Ammon's horn (tissue), 1 donor: ENCODE data around the gene PLCL2.
"Not testable (repeated sequence)": the region's sequence is repeated elsewhere in the genome, so short reads cannot be mapped to it uniquely, and the experiment has no call there.

Experiments
- DNase-seq: peaks from one replicate; pipeline ENCODE4 v3.0.0-alpha.2; 2016; ENCODE audit warnings: low spot score

PLCL2 gene

DNA sequence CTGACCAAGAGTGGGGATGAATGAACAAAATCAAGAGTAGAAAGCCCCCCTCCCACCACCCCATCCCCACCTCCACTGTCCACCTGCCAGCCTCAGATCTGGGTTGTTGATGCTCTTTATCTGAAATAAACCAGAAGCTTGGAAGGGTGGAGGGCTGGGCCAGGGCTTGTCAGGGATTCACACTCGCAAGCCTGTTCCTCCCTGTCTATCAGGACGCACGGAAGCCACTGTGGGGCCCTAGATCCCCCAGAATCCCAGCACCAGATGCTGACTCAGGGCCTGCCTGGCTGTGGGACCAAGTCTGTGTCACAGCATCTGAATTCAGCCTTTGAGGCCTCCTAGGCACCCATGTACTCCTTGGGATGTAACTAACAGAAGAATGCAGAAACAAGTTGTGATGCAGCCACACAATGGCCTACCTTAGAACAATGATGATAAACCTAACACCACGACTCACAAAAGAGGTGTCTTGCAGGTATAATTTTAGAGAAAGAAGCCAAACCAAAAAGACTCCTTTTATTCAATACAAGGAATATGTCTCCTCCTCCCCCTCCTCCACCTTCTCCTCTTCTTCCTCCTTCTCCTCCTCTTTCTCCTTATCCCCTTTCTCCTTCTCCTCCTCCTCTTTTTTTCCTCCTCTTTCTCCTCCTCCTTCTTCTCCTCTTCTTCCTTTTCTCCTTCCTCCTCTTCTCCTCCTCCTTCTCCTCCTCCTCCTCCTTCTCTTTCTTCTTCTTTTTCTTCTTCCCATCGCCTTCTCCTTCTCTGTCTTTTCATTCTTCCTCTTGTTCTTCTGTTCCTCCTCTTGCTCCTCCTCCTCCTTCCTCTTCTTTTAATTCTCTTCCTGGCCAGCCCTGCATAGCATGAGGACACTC is 234.7 kb downstream of the PLCL2 start:
- no peak for DNase-seq

DNA sequence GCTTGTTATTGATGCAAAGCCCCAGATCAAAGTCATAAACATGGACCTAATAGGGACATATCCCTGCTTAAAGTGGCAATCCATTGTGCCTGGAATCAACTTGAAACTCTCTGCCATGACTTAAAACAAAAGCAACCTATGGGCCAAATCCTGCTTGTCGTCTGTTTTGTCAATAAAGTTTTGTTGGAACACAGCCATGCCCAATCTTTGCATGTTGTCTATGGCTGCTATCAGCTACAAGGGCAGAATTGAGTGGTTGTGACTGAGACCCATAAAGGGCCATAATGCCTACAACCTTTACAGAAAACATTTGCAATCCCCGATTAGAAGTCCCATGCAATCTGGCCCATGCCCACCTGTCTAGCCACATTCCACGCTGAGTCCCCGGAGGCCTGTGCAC is 235.4 kb downstream of the PLCL2 start:
- no peak for DNase-seq

DNA sequence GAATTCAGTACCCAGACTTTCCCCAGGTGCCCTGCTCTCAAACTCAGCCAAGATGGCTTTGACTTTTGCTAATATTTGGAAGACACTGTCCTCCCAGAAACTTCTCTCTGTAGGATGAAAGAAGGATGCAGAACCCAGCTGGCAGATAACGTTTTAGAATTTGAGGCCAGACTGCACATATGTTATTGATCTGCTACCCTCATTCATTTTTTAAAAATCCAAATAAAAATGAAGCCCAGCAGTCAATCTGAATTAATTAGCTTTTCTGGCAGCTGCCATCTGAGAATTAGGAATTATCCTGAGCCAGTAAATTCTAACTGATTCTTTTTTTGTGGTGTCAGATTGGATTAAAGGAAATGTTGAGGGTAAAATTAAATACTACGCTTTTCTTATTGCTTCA is 236.6 kb downstream of the PLCL2 start:
- no peak for DNase-seq

DNA sequence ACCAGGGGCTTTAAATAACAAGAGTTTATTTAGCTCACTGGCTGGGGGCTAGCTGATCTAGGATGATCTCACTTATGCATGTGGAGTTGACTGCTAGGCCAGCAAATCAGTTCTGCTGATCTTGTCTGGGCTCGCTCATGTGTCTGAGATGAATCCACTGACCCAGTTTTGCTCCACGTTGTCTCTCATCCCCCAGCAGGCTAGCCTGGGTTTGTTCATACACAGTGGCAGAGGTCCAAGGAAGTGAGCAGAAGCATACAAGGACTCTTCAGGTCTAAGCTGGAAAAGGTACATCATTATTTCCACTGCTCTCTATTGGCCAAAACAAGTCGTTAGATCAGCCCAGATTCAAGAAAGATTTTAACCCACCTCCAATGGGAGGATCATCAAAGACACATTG is 238.0 kb downstream of the PLCL2 start:
- DNase-seq, result no peak

DNA sequence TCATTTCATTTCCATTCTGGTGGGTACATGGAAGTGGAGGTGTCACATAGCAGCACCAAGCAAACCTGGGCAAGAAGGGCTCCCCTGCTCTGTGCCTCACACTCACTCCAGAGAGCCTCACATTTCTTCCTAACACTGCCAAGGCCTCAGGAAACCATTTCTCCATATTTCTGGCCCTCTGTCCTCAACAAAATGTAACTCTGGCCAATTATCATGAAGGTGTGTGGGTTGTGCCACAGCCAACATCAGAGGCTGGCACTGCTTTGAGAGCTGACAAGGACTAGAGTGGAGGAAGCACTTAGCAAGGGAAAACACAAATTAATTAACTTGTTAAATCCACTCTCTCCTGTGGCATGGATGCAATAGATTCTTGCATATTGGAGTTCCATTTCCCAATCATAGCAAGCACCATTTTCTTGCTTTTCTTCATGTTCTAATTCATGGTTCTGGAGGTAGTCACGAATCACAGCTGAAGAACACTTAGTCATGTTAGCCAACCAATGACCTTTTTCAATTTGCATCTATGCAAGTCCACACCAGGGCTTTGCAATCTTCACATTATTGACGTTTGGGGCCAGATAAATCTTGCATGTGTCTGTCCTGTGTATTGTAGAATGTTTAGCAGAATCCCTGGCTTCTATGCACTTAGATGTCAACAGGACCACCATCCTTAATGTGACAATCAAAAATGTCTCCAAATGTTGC is 241.1 kb downstream of the PLCL2 start:
- no peak for DNase-seq

DNA sequence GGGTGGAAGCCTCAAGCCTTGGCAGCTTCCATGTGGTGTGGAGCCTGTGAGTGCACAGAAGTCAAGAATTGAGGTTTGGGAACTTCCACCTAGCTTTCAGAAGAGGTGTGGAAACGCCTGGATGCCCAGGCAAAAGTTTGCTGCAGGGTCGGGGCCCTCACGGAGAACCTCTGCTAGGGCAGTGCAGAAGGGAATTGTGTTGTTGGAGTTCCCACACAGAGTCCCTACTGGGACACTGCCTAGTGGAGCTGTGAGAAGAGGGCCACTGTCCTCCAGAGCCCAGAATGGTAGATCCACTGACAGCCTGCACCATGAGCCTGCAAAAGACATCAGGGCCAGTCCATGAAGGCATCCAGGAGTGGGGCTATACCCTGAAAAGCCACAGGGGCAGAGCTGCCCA is 243.9 kb downstream of the PLCL2 start:
- not testable (repeated sequence) for DNase-seq

DNA sequence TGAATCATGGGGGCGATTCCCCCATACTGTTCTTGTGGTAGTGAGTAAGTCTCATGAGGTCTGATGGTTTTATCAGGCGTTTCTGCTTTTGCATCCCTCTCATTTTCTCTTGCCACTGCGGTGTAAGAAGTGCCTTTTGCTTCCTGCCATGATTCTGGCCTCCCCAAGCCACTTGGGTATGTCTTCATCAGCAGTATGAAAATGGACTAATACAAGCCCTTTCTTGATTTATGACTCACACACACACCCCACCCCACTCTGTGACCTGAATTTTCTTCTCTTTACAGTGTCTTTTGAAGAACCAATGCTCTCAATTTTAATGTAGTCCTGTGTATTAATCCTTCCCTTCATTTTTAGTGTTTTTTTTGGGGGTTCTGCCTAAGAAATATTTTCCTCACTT is 244.8 kb downstream of the PLCL2 start:
- DNase-seq, result no peak

DNA sequence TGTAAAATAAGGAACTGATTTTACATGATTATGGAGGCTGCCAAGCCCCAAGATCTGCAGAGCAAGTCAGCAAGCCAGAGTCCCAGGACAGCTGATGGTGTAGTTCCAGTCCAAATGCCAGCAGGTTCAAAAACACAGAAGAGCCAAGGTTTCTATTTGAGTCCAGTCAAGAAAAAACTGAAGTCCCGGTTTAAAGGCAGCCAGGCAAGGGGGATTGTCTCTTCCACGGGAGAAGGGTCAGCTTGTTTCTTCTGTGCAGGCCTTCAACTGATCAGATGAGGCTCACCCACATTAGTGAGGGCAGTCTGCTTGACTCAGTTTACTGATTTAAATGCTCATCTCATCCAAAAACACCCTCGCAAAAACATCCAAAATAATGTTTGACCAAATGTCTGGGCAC is 246.2 kb downstream of the PLCL2 start:
- DNase-seq, result no peak

DNA sequence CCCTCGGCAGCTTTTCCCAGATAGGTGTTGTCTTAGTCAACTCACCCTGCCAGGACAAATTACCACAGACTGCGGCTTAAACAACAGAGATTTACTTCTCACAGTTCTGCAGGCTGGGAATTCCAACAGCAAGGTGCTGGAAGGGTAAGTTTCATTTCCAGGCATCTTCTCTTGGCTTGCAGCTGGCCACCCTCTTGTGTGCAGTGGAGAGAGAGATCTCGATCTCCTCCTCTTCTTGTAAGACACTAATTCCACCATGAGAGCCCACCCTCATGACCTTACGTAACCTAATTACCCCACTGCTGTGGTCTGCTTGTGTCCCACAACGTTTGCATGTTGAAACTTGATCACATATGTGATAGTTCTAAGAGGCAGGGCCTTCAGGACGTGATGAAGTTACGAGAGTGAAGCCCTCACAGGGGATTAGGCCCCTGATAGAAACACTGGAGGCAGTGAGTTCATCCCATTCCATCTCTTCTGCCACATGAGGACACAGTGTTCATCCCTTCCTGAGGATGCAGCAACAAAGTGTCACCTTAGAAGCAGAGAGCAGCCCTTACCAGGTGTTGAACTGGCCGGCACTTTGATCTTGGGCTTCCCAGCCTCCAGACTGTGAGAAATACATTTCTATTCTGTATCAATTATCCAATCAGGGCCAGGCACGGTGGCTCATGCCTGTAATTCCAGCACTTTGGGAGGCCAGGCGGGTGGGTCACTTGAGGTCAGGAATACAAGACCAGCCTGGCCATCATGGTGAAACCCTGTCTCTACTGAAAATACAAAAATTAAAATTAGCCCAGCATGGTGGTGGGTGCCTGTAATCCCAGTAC is 247.7 kb downstream of the PLCL2 start:
- no peak for DNase-seq

DNA sequence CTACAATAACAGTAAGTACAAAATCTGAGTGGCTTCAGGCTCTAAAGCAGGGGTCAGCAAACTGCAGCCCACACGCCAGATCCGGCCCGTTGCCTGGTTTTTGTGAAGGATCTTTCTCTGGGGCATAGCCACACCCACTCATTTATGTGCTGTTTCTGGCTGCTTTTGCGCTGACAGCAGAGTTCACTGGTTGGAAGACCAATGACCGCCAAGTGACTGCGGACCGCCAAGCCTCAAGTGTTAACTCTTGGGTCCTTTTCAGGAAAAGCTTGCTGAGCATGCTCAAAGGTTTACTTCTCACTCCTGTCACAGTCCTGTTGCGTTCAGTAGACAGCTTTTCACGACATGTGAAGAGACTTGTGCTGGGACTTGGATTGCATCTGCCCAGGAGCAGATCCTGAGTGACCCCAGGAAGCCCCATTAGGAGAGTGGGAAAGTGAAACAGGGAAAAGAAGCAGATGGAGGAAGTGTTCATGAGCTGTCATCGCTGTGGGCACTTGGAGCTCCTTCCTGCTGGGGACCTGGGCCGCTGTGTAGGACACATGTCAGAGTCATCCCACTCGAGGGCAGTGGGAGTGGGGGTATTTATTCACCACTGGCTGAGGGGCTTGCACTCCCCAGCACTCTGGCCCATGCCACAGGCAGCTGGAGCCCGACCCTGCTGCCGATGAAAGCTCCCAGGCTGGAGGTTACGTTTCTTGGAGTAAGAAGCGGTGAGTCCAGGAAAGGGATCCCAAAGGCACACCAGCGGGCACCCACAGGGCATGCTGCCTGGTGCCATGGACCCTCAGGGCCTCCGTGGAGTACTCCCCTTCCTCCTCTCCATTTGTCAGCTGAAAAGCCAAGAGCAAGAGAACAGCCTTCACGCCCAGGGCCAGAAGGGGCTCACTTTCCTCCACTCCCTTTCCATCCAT is 249.1 kb downstream of the PLCL2 start:
- no peak for DNase-seq

DNA sequence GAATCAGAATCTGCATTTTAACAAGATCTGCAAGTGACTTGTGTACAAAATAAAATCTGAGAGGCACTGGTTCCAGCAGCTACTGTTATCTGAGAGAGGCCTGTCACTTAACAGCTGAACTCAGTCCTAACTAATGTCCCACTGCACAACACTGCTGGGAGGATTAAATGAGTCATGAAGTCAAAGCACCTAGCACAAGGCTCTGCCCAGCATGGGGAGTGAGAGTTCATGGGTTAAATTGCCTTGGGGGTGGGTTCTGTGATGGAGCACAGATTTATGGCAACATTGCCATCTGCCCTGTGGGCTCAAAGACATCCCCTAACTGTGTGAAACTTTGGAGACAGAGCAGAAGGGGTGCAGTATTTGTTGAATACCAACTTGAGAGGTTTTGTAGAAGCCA is 250.9 kb downstream of the PLCL2 start:
- no peak for DNase-seq

DNA sequence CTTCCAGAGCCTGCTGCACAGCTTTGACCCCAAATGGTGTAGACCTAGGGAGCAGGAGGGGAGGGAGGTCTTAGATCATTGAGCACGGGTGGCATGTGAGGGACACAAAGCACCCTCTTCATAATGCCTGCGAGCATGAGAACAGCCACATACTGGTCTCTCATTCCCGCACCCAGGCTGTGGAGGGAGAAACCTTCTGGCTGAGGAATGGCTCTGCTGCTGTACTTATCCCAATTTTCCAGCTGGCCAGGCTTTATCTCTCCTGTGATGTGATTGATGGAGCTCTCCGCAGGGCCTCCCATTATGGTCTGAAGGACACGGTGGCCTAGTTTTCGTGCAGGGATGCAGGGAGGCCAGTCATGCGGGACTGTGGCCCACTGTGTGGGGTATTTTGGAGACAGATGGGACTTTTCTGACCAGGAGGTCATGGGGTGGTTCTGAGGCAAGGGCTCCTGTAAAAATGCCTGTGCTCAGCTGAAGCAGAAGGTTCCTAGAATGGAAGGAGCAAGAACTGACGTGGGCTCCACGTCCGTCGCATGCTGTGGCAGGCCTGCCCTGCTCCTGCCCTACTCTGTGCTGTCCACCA is 251.5 kb downstream of the PLCL2 start:
- no peak for DNase-seq

DNA sequence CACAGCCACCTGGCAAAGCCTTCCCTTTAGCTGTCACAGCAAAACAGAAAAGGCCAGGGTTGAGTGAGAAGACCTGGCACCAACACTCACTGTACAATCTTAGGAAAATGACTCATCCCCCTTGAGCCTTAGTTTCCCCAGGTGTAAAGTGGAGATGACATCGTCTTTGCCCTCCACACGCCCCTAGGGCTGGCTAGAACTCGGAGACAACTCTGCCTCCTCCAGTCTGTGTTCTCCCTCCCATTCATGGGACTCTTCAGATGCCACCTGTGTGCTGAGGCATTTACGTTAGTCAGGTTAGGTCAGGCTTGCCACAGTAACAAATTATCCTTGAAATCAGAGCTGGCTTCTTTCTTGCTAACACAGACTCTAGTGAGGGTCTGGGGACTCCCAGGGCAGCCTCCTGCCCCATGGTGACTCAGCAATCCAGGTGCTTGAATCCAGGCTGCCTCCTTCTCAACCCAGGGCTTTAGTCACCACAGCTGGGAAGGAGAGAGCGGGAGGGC is 252.6 kb downstream of the PLCL2 start:
- DNase-seq, result no peak

DNA sequence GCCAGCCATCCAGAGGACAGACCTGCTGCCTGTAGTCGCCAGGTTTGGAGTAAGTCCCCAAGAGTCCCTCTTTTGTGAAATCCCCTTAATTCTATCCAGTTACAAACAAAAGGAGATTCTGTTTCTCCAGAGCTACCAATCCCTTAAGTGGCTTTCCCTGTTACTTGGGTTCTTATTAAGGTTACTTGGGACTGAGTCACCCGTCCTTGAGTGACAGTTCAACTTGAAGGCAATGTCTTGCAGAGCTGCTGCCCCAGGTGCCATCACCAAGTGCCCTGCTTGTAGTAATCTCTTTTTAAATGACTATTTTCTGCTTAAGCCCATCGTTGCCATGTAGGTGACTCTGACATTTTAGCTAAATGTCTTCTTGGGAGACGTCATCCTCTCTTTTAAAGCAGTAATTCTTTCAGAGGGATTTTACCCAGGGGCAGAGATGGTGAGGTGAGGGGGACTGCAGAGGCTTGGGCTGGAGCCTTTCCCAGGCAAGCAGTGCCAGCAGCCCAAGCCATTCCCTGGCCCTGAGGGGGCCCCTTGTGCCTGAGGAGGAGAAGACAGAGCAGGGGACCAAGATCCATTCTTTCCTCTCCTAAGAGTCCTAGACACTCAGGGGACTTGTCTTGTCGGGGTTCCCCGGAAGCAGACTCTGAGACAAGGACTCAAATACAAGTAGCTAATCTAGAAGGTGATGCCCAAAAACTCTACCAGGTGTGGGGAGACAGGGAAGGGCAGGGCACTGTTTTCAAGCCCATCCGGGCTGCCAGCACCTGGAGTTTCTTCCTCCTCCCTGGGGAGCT is 253.7 kb downstream of the PLCL2 start:
- DNase-seq, result no peak
